ENCODE data around the gene CNPY3.

The CNPY3 gene

GRCh38 chr6:42909835-42910234 is 19.4 kb upstream of the CNPY3 start:
- Histone ChIP-seq H3K18ac (ENCODE audit: low read length) (no peak overlapping the region), H3K79me2 (ENCODE audit: control insufficient read depth, insufficient read depth, low read length, poor library complexity) (peaks cover 2% of the 10 kb centered on the region), H2AK5ac (ENCODE audit: low read length) (no peak overlapping the region), H4K91ac (ENCODE audit: low read depth, low read length) (no peak overlapping the region), H2BK5ac (ENCODE audit: low read depth, low read length, poor library complexity) (no peak overlapping the region), H3K4me1 (ENCODE audit: control insufficient read depth in 1 of 2, insufficient read depth in 2 of 2, low read length in 2 of 2) (peaks cover 0 to 2% of the 10 kb centered on the region in 2 experiments), H3K79me1 (ENCODE audit: low read length) (peaks cover 3% of the 10 kb centered on the region), H4K12ac (ENCODE audit: low read depth, low read length) (no peak overlapping the region), H3K4me2 (ENCODE audit: low read length) (no peak overlapping the region), H3K9ac (ENCODE audit: low read length) (no peak overlapping the region), H3K9me3 (ENCODE audit: insufficient read depth, low read depth, low read length) (no peaks in the 10 kb centered on the region), H3K36me3 (ENCODE audit: control insufficient read depth in 1 of 2, insufficient read depth in 2 of 2, low read length in 2 of 2) (no peaks in the 10 kb centered on the region), H3K27me3 (ENCODE audit: insufficient read depth, low read length) (no peaks in the 10 kb centered on the region), H3K4me3 (ENCODE audit: low read depth, low read length) (no peak overlapping the region), H3K23ac (ENCODE audit: low read length) (no peak overlapping the region), H3K14ac (ENCODE audit: low read length) (no peak overlapping the region), H3K27ac (ENCODE audit: low read depth, low read length) (no peak overlapping the region), H2AFZ (ENCODE audit: insufficient read depth, low read length, poor library complexity) (no peak overlapping the region), H4K8ac (ENCODE audit: low read depth, low read length) (no peak overlapping the region), H2BK120ac (ENCODE audit: insufficient read depth, low read length, poor library complexity) (no peak overlapping the region), H3K4ac (ENCODE audit: low read depth, low read length) (no peak overlapping the region), H2BK12ac (ENCODE audit: low read length) (no peak overlapping the region)
- no CpG with 5 or more reads among the region's 10 CpGs for WGBS (ENCODE audit: extremely low coverage, insufficient coverage, insufficient read length)
- DNase-seq, result no peak

GRCh38 chr6:42911171-42912021 is 17.9 kb upstream of the CNPY3 start:
- Histone ChIP-seq H3K23ac (ENCODE audit: low read length) (no peak overlapping the region), H3K4me2 (ENCODE audit: low read length) (peak overlapping the region; percentile 75), H3K14ac (ENCODE audit: low read length) (peak overlapping the region; percentile 80), H2BK120ac (ENCODE audit: insufficient read depth, low read length, poor library complexity) (peak overlapping the region; percentile 64), H4K8ac (ENCODE audit: low read depth, low read length) (peak overlapping the region; percentile 92), H2BK5ac (ENCODE audit: low read depth, low read length, poor library complexity) (no peak overlapping the region), H3K9ac (ENCODE audit: low read length) (no peak overlapping the region), H3K4me3 (ENCODE audit: low read depth, low read length) (peak overlapping the region; percentile 65), H4K12ac (ENCODE audit: low read depth, low read length) (peak overlapping the region; percentile 74), H2AK5ac (ENCODE audit: low read length) (no peak overlapping the region), H3K4ac (ENCODE audit: low read depth, low read length) (no peak overlapping the region), H3K4me1 (ENCODE audit: control insufficient read depth in 1 of 2, insufficient read depth in 2 of 2, low read length in 2 of 2) (peaks cover 0 to 2% of the 10 kb centered on the region in 2 experiments), H3K79me1 (ENCODE audit: low read length) (peaks cover 3% of the 10 kb centered on the region), H3K36me3 (ENCODE audit: control insufficient read depth in 1 of 2, insufficient read depth in 2 of 2, low read length in 2 of 2) (no peaks in the 10 kb centered on the region), H3K27me3 (ENCODE audit: insufficient read depth, low read length) (no peaks in the 10 kb centered on the region), H2AFZ (ENCODE audit: insufficient read depth, low read length, poor library complexity) (peak overlapping the region; percentile 98), H4K91ac (ENCODE audit: low read depth, low read length) (peak overlapping the region; percentile 70), H3K9me3 (ENCODE audit: insufficient read depth, low read depth, low read length) (no peaks in the 10 kb centered on the region), H3K27ac (ENCODE audit: low read depth, low read length) (no peak overlapping the region), H3K79me2 (ENCODE audit: control insufficient read depth, insufficient read depth, low read length, poor library complexity) (peaks cover 2% of the 10 kb centered on the region), H2BK12ac (ENCODE audit: low read length) (no peak overlapping the region), H3K18ac (ENCODE audit: low read length) (peak overlapping the region; percentile 38)
- no CpG with 5 or more reads among the region's 49 CpGs for WGBS (ENCODE audit: extremely low coverage, insufficient coverage, insufficient read length)
- DNase-seq, result no peak

GRCh38 chr6:42914546-42914945 is 14.7 kb upstream of the CNPY3 start:
- H2BK12ac ChIP-seq (ENCODE audit: low read length), result no peak overlapping the region
- H2AK5ac ChIP-seq (ENCODE audit: low read length), result no peak overlapping the region
- no peak overlapping the region for H4K8ac ChIP-seq (ENCODE audit: low read depth, low read length)
- H3K27ac ChIP-seq (ENCODE audit: low read depth, low read length), result no peak overlapping the region
- no peak overlapping the region for H2BK5ac ChIP-seq (ENCODE audit: low read depth, low read length, poor library complexity)
- H3K14ac ChIP-seq (ENCODE audit: low read length), result no peak overlapping the region
- peak in 1 of 2 donors; percentile 29 for DNase-seq
- H3K9me3 ChIP-seq (ENCODE audit: insufficient read depth, low read depth, low read length), result no peaks in the 10 kb centered on the region
- no CpG with 5 or more reads among the region's 4 CpGs for whole genome bisulfite sequencing (ENCODE audit: extremely low coverage, insufficient coverage, insufficient read length)
- H3K23ac ChIP-seq (ENCODE audit: low read length), result no peak overlapping the region
- no peak overlapping the region for H3K9ac ChIP-seq (ENCODE audit: low read length)
- no peak overlapping the region for H4K12ac ChIP-seq (ENCODE audit: low read depth, low read length)
- H3K36me3 ChIP-seq (ENCODE audit: control insufficient read depth in 1 of 2, insufficient read depth in 2 of 2, low read length in 2 of 2), result no peaks in the 10 kb centered on the region
- no peak overlapping the region for H4K91ac ChIP-seq (ENCODE audit: low read depth, low read length)
- no peak overlapping the region for H3K4me2 ChIP-seq (ENCODE audit: low read length)
- peaks cover 3% of the 10 kb centered on the region for H3K79me1 ChIP-seq (ENCODE audit: low read length)
- no peak overlapping the region for H3K18ac ChIP-seq (ENCODE audit: low read length)
- no peak overlapping the region for H3K4ac ChIP-seq (ENCODE audit: low read depth, low read length)
- peaks cover 0 to 2% of the 10 kb centered on the region in 2 experiments for H3K4me1 ChIP-seq (ENCODE audit: control insufficient read depth in 1 of 2, insufficient read depth in 2 of 2, low read length in 2 of 2)
- H3K27me3 ChIP-seq (ENCODE audit: insufficient read depth, low read length), result no peaks in the 10 kb centered on the region
- H2BK120ac ChIP-seq (ENCODE audit: insufficient read depth, low read length, poor library complexity), result no peak overlapping the region
- peaks cover 2% of the 10 kb centered on the region for H3K79me2 ChIP-seq (ENCODE audit: control insufficient read depth, insufficient read depth, low read length, poor library complexity)
- no peak overlapping the region for H3K4me3 ChIP-seq (ENCODE audit: low read depth, low read length)
- H2AFZ ChIP-seq (ENCODE audit: insufficient read depth, low read length, poor library complexity), result no peak overlapping the region

- no peak within 1 kb of the TSS for H4K12ac ChIP-seq (ENCODE audit: low read depth, low read length)
- no peaks in the 10 kb centered on the region for H3K9me3 ChIP-seq (ENCODE audit: insufficient read depth, low read depth, low read length)
- no peaks in the 10 kb centered on the region for H3K27me3 ChIP-seq (ENCODE audit: insufficient read depth, low read length)
- H3K27ac ChIP-seq (ENCODE audit: low read depth, low read length), result no peak within 1 kb of the TSS
- no peak within 1 kb of the TSS for H3K4me3 ChIP-seq (ENCODE audit: low read depth, low read length)
- WGBS (ENCODE audit: extremely low coverage, insufficient coverage, insufficient read length), result no CpG with 5 or more reads among the region's 10 CpGs
- no peak within 1 kb of the TSS for H2AFZ ChIP-seq (ENCODE audit: insufficient read depth, low read length, poor library complexity)
- H3K36me3 ChIP-seq (ENCODE audit: control insufficient read depth in 1 of 2, insufficient read depth in 2 of 2, low read length in 2 of 2), result no peaks in the 10 kb centered on the region
- no peak within 1 kb of the TSS for H3K4ac ChIP-seq (ENCODE audit: low read depth, low read length)
- no peak within 1 kb of the TSS for H3K18ac ChIP-seq (ENCODE audit: low read length)
- peaks cover 2% of the 10 kb centered on the region for H3K79me2 ChIP-seq (ENCODE audit: control insufficient read depth, insufficient read depth, low read length, poor library complexity)
- no peak within 1 kb of the TSS for H2AK5ac ChIP-seq (ENCODE audit: low read length)
- H2BK5ac ChIP-seq (ENCODE audit: low read depth, low read length, poor library complexity), result no peak within 1 kb of the TSS
- peaks cover 3% of the 10 kb centered on the region for H3K79me1 ChIP-seq (ENCODE audit: low read length)
- H4K91ac ChIP-seq (ENCODE audit: low read depth, low read length), result no peak within 1 kb of the TSS
- H2BK12ac ChIP-seq (ENCODE audit: low read length), result no peak within 1 kb of the TSS
- H3K23ac ChIP-seq (ENCODE audit: low read length), result no peak within 1 kb of the TSS
- no peak within 1 kb of the TSS for H3K9ac ChIP-seq (ENCODE audit: low read length)
- DNase-seq, result no peak
- H3K4me2 ChIP-seq (ENCODE audit: low read length), result no peak within 1 kb of the TSS
- no peak within 1 kb of the TSS for H4K8ac ChIP-seq (ENCODE audit: low read depth, low read length)
- no peak within 1 kb of the TSS for H3K14ac ChIP-seq (ENCODE audit: low read length)
- H3K4me1 ChIP-seq (ENCODE audit: control insufficient read depth in 1 of 2, insufficient read depth in 2 of 2, low read length in 2 of 2), result peaks cover 0 to 2% of the 10 kb centered on the region in 2 experiments
- H2BK120ac ChIP-seq (ENCODE audit: insufficient read depth, low read length, poor library complexity), result no peak within 1 kb of the TSS
Observed at GRCh38 chr6:42915732-42916131, 13.5 kb upstream of the CNPY3 start, which contains the start of gene PTCRA. TSS of gene PTCRA (plus strand) at chr6:42916053. CDS start at chr6:42916070, 17 bp downstream.

Measured in trophoblast cell (in vitro differentiated cells and primary cell).